WTC11 (cell line): Measurements from ENCODE around the gene SLC17A2. TPM values are rescaled to one million over a fixed set of nuclear protein-coding genes. Genes with fewer than 3 reads are reported as not detected.

Source experiments
- ATAC-seq: fragments of 200-7000 bp; cut with Tn5 transposase; 2 replicates; pipeline ENCODE4 v1.10.0; 2021; ENCODE audit warnings: mild to moderate bottlenecking, moderate library complexity
- CTCF ChIA-PET: fragments of 300-600 bp; sonication (Branson Sonifier 250); formaldehyde crosslinking; loops from one replicate; lab custom pipeline; 2021; ENCODE audit warnings: antibody characterized with exemption; lab: Charles Lee
- POLR2A ChIA-PET: fragments of 350-600 bp; sonication (Branson Sonifier 250); formaldehyde crosslinking; loops from one replicate; lab custom pipeline; 2021; ENCODE audit warnings: antibody characterized with exemption; lab: Charles Lee
- DNase-seq: peaks from one replicate; pipeline ENCODE4 v3.0.0; 2021; ENCODE audit warnings: low spot score
- H3K27ac Mint-ChIP-seq: 2 replicates; pipeline ENCODE4 v1.8.0; 2021; ENCODE audit warnings: mixed read lengths
- H3K27me3 Mint-ChIP-seq: 2 replicates; pipeline ENCODE4 v1.8.0; 2021; ENCODE audit warnings: low read depth, mild to moderate bottlenecking, moderate library complexity, mixed read lengths
- H3K36me3 Mint-ChIP-seq: 2 replicates; pipeline ENCODE4 v1.8.0; 2021; ENCODE audit warnings: mixed read lengths
- H3K4me1 Mint-ChIP-seq: 2 replicates; pipeline ENCODE4 v1.8.0; 2022; ENCODE audit warnings: mixed read lengths
- H3K4me3 Mint-ChIP-seq: 2 replicates; pipeline ENCODE4 v1.8.0; 2021; ENCODE audit warnings: mild to moderate bottlenecking, moderate library complexity, mixed read lengths
- H3K9me3 Mint-ChIP-seq: 2 replicates; pipeline ENCODE4 v1.8.0; 2021; ENCODE audit warnings: mixed read lengths
- ATF2 ChIP-seq: sonication (generic); formaldehyde crosslinking; IDR thresholded peaks from 2 replicates; pipeline ENCODE4 v1.8.1; 2022; ENCODE audit warnings: low read depth, missing genetic modification reagents, borderline replicate concordance
- CREB1 ChIP-seq: sonication (generic); formaldehyde crosslinking; IDR thresholded peaks from 2 replicates; pipeline ENCODE4 v1.8.0; 2023; ENCODE audit warnings: mild to moderate bottlenecking, missing genetic modification reagents
- CREM ChIP-seq: sonication (generic); formaldehyde crosslinking; IDR thresholded peaks from 2 replicates; pipeline ENCODE4 v1.8.1; 2022; ENCODE audit warnings: mild to moderate bottlenecking, missing genetic modification reagents, moderate library complexity
- E2F1 ChIP-seq: sonication (generic); formaldehyde crosslinking; IDR thresholded peaks from 2 replicates; pipeline ENCODE4 v1.8.0; 2022; ENCODE audit warnings: mild to moderate bottlenecking, missing genetic modification reagents
- ELF4 ChIP-seq: sonication (generic); formaldehyde crosslinking; IDR thresholded peaks from 2 replicates; pipeline ENCODE4 v1.8.1; 2022; ENCODE audit warnings: low read depth, mild to moderate bottlenecking, moderate library complexity, missing genetic modification reagents
- ESRRA ChIP-seq: sonication (generic); formaldehyde crosslinking; IDR thresholded peaks from 2 replicates; pipeline ENCODE4 v1.8.1; 2022; ENCODE audit warnings: mild to moderate bottlenecking, missing genetic modification reagents, borderline replicate concordance
- FOXP1 ChIP-seq: sonication (generic); formaldehyde crosslinking; IDR thresholded peaks from 2 replicates; pipeline ENCODE4 v1.8.0; 2022; ENCODE audit warnings: missing genetic modification reagents, mild to moderate bottlenecking, moderate library complexity, borderline replicate concordance
- FOXP4 ChIP-seq: sonication (generic); formaldehyde crosslinking; IDR thresholded peaks from 2 replicates; pipeline ENCODE4 v1.8.0; 2022; ENCODE audit warnings: mild to moderate bottlenecking, missing genetic modification reagents
- GABPB1 ChIP-seq: sonication (generic); formaldehyde crosslinking; IDR thresholded peaks from 2 replicates; pipeline ENCODE4 v1.8.1; 2023; ENCODE audit warnings: mild to moderate bottlenecking, missing genetic modification reagents
- GRHL2 ChIP-seq: fragments of 250-450 bp; sonication (Bioruptor Pico); IDR thresholded peaks from 2 replicates; pipeline ENCODE4 v1.8.0; 2022; ENCODE audit warnings: mild to moderate bottlenecking, moderate library complexity; ENCODE audit not compliant: insufficient replicate concordance, severe bottlenecking
- MXD4 ChIP-seq: fragments of 250-450 bp; sonication (Bioruptor Pico); IDR thresholded peaks from 2 replicates; pipeline ENCODE4 v1.8.0; 2021; ENCODE audit warnings: mild to moderate bottlenecking, moderate library complexity, borderline replicate concordance
- NFYB ChIP-seq: sonication (generic); formaldehyde crosslinking; conservative IDR thresholded peaks from 2 replicates; pipeline ENCODE4 v1.8.0; 2022; ENCODE audit warnings: low read depth, missing genetic modification reagents
- PRDM15 ChIP-seq: sonication (generic); formaldehyde crosslinking; IDR thresholded peaks from 2 replicates; pipeline ENCODE4 v1.8.0; 2022; ENCODE audit warnings: missing genetic modification reagents
- PREB ChIP-seq: sonication (generic); formaldehyde crosslinking; IDR thresholded peaks from 2 replicates; pipeline ENCODE4 v1.8.1; 2022; ENCODE audit warnings: mild to moderate bottlenecking, missing genetic modification reagents, moderate library complexity, borderline replicate concordance
- SMAD3 ChIP-seq: sonication (generic); formaldehyde crosslinking; IDR thresholded peaks from 2 replicates; pipeline ENCODE4 v1.8.0; 2022; ENCODE audit warnings: missing genetic modification reagents, mild to moderate bottlenecking, borderline replicate concordance
- TEAD1 ChIP-seq: sonication (generic); formaldehyde crosslinking; IDR thresholded peaks from 2 replicates; pipeline ENCODE4 v1.8.0; 2022; ENCODE audit warnings: mild to moderate bottlenecking, missing genetic modification reagents
- ZBTB21 ChIP-seq: sonication (generic); formaldehyde crosslinking; IDR thresholded peaks from 2 replicates; pipeline ENCODE4 v1.8.1; 2023; ENCODE audit warnings: mild to moderate bottlenecking, missing genetic modification reagents, borderline replicate concordance
- ZMAT4 ChIP-seq: fragments of 250-450 bp; sonication (Bioruptor Pico); IDR thresholded peaks from 2 replicates; pipeline ENCODE4 v1.9.0; 2021; ENCODE audit warnings: mild to moderate bottlenecking
- ZNF232 ChIP-seq: sonication (generic); formaldehyde crosslinking; IDR thresholded peaks from 2 replicates; pipeline ENCODE4 v1.8.0; 2022; ENCODE audit warnings: mild to moderate bottlenecking, missing genetic modification reagents
- ZNF263 ChIP-seq: sonication (generic); formaldehyde crosslinking; IDR thresholded peaks from 2 replicates; pipeline ENCODE4 v1.8.1; 2022; ENCODE audit warnings: low read depth, mild to moderate bottlenecking, moderate library complexity, missing genetic modification reagents
- ZNF317 ChIP-seq: sonication (generic); formaldehyde crosslinking; IDR thresholded peaks from 2 replicates; pipeline ENCODE4 v1.8.1; 2023; ENCODE audit warnings: low read depth, mild to moderate bottlenecking, moderate library complexity, missing genetic modification reagents, borderline replicate concordance
- ZNF396 ChIP-seq: fragments of 250-450 bp; sonication (Bioruptor Pico); IDR thresholded peaks from 2 replicates; pipeline ENCODE4 v1.8.0; 2021; ENCODE audit warnings: mild to moderate bottlenecking, moderate library complexity, borderline replicate concordance
- total RNA-seq: library from RNA; stranded (reverse); gene quantifications from 3 replicates; pipeline ENCODE4 v1.2.3, GENCODE V29; 2021

Gene SLC17A2
- total RNA-seq, 1 experiment from 2014 or later, result not detected

GRCh38 chr6:25925876-25926275, 4.6 kb downstream of the SLC17A2 start:
- TF ChIP-seq MXD4 (CRISPR knock-in tag) (no peak), NFYB (CRISPR knock-in tag) (no peak), ZNF317 (CRISPR knock-in tag) (no peak), ZNF396 (CRISPR knock-in tag) (no peak), E2F1 (CRISPR knock-in tag) (no peak), GRHL2 (CRISPR knock-in tag) (no peak), PRDM15 (CRISPR knock-in tag) (no peak), ESRRA (CRISPR knock-in tag) (no peak), ELF4 (CRISPR knock-in tag) (no peak), CREM (no peak), ZMAT4 (CRISPR knock-in tag) (no peak), TEAD1 (CRISPR knock-in tag) (no peak), FOXP4 (CRISPR knock-in tag) (no peak), CREB1 (CRISPR knock-in tag) (no peak), SMAD3 (no peak), ZBTB21 (no peak), GABPB1 (no peak)
- ATAC-seq (no peak), DNase-seq (no peak)
- no peak overlapping the region for H3K27ac Mint-ChIP-seq
- CTCF ChIA-PET, result interaction anchor here (0.7 to 1.1 kb wide), 2 partner anchors 44 to 208 kb away, joined by 3 to 5 read pairs; no protein-coding TSS in a partner anchor
- H3K27me3 Mint-ChIP-seq, result no peaks in the 10 kb centered on the region
- no peaks in the 10 kb centered on the region for H3K9me3 Mint-ChIP-seq
- POLR2A ChIA-PET, result no interaction called here
- peaks cover 6% of the 10 kb centered on the region; the same call in 1 of the 2 replicates for H3K4me1 Mint-ChIP-seq
- H3K36me3 Mint-ChIP-seq, result no peaks in the 10 kb centered on the region
- H3K4me3 Mint-ChIP-seq, result no peak overlapping the region

GRCh38 chr6:25922301-25922700, 8.2 kb downstream of the SLC17A2 start:
- DNase-seq, result no peak
- H3K4me3 Mint-ChIP-seq, result no peak overlapping the region
- peaks cover 3% of the 10 kb centered on the region; the same call in 1 of the 2 replicates for H3K9me3 Mint-ChIP-seq
- POLR2A ChIA-PET, result no interaction called here
- CTCF ChIA-PET, result no interaction called here
- ATAC-seq, result no peak
- TF ChIP-seq ZNF263 (no peak), PREB (no peak), FOXP1 (CRISPR knock-in tag) (no peak), CREM (no peak), NFYB (CRISPR knock-in tag) (no peak), ATF2 (CRISPR knock-in tag) (no peak), CREB1 (CRISPR knock-in tag) (no peak), PRDM15 (CRISPR knock-in tag) (no peak), ZNF232 (CRISPR knock-in tag) (no peak)
- no peak overlapping the region for H3K27ac Mint-ChIP-seq
- no peaks in the 10 kb centered on the region for H3K27me3 Mint-ChIP-seq
- H3K4me1 Mint-ChIP-seq, result peaks cover 10% of the 10 kb centered on the region; the same call in 1 of the 2 replicates
- no peaks in the 10 kb centered on the region for H3K36me3 Mint-ChIP-seq
